NOMO-1 (cell line): ENCODE results near the gene NRG3.

Source experiments
- DNase-seq, 2 experiments: peaks; one replicate each; lab custom pipeline; 2025; ENCODE audit not compliant: unreplicated experiment in 2 of 2; lab: John Stamatoyannopoulos, UW

Gene NRG3

GRCh38 chr10:82757397-82757796 is 882.4 kb downstream of the NRG3 start:
- DNase-seq = no peak

DNA sequence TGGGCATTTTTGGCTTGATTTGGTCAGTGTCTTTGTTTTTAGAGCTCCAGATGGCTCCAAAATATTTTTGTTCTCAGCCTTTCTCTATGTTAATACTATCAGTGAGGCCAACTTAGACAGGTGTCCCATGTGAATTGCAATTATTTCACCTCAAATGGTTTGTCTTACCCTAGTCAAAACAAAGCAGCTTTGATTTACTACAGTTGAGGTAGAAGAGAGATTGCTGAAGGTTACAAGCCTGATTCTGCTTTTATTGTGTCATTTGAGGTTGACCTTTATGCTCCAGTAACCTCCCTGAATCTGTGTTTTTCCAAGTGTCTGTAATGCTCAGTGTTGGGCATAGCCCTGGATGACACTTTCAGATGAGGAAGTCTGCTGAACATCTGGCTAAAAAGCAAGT is 882.9 kb downstream of the NRG3 start:
- DNase-seq = no peak

DNA sequence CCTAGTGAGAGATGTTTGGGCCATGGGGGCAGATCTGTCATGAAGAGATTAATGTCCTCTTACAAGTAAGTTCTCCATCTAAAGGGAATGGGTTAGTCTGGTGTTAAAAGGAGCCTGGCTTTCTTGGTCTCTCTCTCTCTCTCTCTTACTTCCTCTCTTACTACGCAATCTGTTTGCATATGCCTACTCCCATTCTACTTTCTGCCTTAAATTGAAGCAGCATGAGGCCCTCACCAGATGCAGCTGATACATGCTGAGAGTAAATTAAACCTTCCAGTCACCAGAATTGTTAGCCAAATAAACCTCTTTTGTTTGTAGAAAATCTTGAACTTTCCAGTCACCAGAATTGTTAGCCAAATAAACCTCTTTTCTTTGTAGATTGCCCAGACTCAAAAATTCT is 884.1 kb downstream of the NRG3 start:
- DNase-seq = no peak

GRCh38 chr10:82762641-82763040 is 887.6 kb downstream of the NRG3 start:
- DNase-seq = no peak

DNA sequence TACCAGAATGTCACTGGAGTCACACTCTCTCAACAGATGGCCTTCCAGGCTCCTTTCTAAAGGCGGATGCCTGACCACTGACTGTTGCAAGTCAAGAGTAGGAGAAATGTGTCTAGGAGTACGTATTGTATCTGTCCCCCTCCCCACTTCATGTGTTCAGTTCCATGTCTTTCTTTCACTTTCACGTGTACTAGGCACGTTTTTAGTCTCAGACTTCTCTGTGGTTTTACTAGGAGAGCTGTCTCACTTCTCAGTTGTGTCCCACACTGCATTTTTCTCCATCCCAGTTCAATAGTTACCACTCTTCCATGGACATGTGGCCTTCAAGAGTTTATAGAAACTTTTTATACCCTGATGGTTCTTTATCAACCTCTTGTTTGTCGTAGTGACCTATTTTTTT is 893.0 kb downstream of the NRG3 start:
- DNase-seq = no peak

DNA sequence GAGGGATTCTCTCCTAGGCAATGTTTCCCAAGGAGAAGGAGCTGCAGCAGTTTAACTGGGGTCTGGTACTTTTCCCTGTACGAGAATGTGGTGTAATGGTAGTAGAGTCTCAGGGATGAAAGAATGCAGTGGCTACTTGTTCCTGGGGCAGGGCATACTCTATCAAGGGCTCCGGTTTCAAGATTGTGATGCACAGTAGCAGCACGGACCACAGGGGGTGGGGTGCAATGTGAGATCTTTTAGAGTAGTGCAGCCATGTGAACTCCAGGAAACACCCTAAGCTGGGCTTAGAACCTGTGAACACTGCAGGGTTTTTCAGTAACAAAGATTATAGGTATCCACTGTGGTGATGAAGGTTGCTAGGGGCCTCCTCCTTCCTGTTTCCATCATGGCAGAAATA is 903.9 kb downstream of the NRG3 start:
- DNase-seq = peak in 1 of 2 experiments; percentile 20

GRCh38 chr10:82796510-82796909 is 921.5 kb downstream of the NRG3 start:
- peak; percentile 10 to 25 for DNase-seq

DNA sequence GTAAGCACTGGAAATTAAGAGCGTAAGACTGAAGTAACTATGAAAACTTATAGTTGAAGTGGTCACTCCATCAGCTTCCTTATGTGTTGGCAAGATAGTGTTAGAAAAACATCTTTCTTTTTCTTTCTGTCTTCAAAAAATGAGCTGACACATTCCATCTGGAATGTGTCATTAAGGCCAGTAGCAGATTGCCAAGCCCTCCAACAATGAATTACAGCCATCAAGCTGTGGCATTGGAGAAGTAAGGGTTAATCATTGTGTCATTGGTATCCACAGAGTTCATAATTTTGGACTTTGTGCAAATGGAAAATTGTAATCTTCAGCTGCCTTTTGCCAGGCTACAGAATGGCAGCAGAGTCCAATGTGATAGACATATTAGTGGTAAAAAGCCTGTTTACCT is 926.3 kb downstream of the NRG3 start:
- no peak for DNase-seq

DNA sequence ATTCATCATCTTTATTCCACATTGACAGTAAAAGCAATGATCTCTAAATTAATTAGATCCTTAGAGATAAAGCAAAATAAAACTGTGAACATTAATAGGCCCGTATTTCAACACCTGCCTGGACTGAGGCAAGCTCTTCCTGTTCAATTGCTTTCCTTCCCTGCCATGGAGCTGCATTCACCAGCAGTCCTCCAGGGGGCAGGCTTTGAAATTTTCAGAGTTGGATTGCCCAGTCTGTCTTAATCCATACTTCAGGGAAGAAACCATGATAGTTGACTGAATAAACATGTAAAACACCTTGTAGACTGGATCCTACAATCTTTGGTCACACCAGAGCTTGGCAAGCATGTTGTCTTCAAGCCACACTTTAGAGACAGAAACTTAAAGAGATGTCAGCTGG is 936.6 kb downstream of the NRG3 start:
- peak in 1 of 2 experiments; percentile 26 for DNase-seq

DNA sequence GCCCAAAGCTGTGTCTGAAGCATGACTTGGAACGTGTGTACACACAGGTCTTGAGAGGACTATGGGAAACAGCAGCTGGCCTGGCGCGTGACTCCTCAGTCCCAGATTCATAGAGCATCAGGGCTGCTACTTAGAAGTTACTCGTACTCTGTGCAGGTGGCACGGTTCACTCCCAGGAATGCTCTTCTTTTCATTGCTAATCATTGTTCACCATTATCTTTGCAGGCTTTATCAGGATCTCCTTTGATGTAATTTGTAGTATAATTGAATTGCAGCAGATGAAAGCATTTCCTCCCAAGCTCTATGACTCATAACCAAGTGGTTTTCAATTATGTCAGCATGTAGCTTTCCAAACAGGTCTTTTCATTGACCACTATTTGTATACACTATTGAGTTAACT is 938.9 kb downstream of the NRG3 start:
- peak in 1 of 2 experiments; percentile 31 for DNase-seq

DNA sequence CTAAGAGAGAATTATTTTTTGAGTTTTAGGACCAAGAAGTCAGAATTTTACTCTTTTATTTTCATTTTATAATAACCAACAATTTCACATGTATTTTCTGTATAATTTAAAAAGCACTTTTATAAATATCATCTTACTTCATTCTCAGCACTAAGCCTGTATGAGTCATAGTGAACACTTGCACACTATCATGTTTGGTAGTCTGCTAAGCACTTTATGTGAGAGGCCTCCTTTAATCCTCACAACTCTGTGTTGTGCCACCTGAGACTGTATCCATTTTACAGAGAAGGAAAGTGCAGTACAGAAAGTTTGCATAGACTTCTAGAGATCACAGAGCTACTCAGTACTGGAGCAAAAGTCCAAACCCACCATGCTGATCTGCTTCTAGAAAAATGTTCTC is 939.6 kb downstream of the NRG3 start:
- DNase-seq = no peak

- DNase-seq = no peak
These were observed 940.7 kb downstream of the NRG3 start for GRCh38 chr10:82815680-82816079.

GRCh38 chr10:82817676-82818422 is 942.9 kb downstream of the NRG3 start:
- DNase-seq = no peak

DNA sequence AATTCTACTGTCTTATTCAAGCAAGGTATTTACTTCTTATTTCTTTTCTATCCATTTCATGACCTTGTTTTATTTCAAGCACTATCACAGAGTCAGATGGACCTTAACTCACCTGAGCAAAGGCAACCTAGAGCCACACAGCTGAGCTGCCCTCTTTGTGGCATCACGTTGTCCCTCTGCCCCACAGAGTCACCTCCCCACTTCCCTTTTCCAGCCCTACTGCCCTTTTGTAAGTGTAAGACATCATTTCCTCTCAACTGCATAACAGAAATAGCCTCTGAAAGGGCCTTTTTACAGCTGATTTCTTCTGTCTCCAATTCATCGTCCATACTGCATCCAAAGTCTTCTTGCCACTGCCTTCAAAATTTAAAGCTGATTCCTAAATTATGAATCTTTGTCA is 946.0 kb downstream of the NRG3 start:
- DNase-seq = peak; percentile 66 to 72

- DNase-seq = no peak
These were observed 951.1 kb downstream of the NRG3 start for GRCh38 chr10:82826132-82826531.

GRCh38 chr10:82827901-82828300 is 952.9 kb downstream of the NRG3 start:
- DNase-seq = no peak

GRCh38 chr10:82847242-82847641 is 972.2 kb downstream of the NRG3 start:
- DNase-seq = no peak

GRCh38 chr10:82850191-82850590 is 975.2 kb downstream of the NRG3 start:
- no peak for DNase-seq

DNA sequence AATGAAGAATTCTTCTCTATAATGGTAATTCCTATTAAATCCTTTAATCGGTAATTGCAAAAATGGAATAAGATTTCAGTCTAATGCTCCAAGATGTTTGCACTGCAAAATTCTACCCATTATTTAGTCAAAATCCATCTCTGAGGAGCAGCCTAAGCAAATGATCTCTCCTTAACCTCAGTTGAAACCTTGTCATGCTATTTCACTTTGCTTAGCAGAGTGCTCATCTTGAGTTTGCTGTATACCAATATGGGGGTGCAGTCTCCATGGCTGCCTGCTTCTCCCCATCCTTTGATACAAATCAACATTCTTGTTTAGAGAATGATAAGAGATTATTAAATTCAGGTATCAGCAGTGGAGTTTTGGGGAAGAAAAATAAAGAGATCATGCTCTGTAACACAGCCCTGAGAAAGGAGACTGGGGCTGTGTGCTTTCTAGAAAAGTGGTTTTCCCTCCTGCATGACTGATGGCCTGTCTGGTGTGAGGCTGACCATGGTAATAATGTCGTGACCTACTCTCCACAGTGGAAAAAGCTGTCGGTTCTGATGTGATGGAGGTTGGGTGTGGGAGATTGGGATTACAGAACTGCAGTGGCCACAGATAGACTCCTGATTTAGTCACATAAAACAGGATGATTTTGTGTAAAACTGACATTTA is 982.1 kb downstream of the NRG3 start:
- no peak for DNase-seq

GRCh38 chr10:82861889-82862288 is 986.9 kb downstream of the NRG3 start:
- no peak for DNase-seq

GRCh38 chr10:82865366-82865765 is 990.4 kb downstream of the NRG3 start:
- no peak for DNase-seq

DNA sequence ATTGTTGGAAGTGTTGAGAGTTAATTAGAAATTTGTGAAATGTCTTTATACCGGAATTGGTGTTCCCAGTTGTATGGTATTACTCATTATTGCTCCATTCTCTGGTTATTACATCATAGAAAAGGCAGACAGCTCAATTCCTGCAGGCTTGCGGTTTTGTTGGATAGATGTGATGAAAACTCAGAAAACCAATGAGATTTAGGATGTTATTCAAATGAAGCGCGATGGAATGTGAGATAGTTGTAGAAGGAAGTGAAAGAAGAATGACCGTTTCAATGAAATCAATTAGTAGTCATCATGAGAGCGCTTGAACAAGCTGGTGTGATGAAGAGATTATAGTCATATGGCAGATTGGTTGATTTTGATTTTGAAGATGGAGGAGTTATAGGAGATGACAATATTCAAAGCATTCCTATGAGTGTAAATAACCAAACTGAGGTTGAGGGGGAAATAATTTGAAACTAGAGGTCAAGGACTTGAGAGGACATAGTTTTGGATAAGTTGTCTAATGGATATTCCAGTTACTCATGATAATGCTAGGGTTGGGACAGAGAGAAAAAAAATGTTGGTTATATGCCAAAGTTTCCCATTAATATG is 991.5 kb downstream of the NRG3 start:
- DNase-seq = peak; percentile 81 to 97
